Naive thymus-derived CD4-positive, alpha-beta T cell (primary cell): ENCODE measurements around the gene ZCWPW1. TPM values are rescaled to one million over a fixed set of nuclear protein-coding genes. Genes with fewer than 3 reads are reported as not detected.
A peak's percentile ranks its signal among the peaks of the same experiment; 100 is the strongest.

Source experiments
- ATAC-seq: fragments of 150-1000 bp; cut with Tn5 transposase; 2 replicates; pipeline ENCODE4 v1.10.0; 2021; ENCODE audit warnings: mild to moderate bottlenecking, moderate library complexity
- CTCF ChIA-PET: fragments of 350-600 bp; sonication (Branson Sonifier 250); formaldehyde crosslinking; loops from one replicate; lab custom pipeline; 2021; ENCODE audit warnings: antibody characterized with exemption; lab: Charles Lee
- POLR2A ChIA-PET: fragments of 350-600 bp; sonication (Branson Sonifier 250); formaldehyde crosslinking; loops from one replicate; lab custom pipeline; 2021; ENCODE audit warnings: antibody characterized with exemption, inconsistent platforms; lab: Charles Lee
- DNase-seq, 9 donors: peaks; one replicate each; pipeline versions ENCODE4 v3.0.0 to v3.0.0-alpha.2; 2020 to 2022; ENCODE audit warnings: mixed read lengths in 1 of 9
- H3K27ac ChIP-seq: one replicate; pipeline ENCODE4 v1.7.0; 2013; ENCODE audit warnings: mild to moderate bottlenecking, low read depth, low read length, moderate library complexity
- H3K27me3 ChIP-seq, 2 donors: one replicate each; pipeline ENCODE4 v1.7.0; 2013; ENCODE audit warnings: low read length in 2 of 2, mild to moderate bottlenecking in 2 of 2, moderate library complexity in 2 of 2; ENCODE audit not compliant: control insufficient read depth in 2 of 2, insufficient read depth in 2 of 2
- H3K36me3 ChIP-seq, 3 experiments: 1 replicate in 2 of 3; 2 replicates in 1 of 3; pipeline ENCODE4 v1.7.0; 2013; ENCODE audit warnings: low read length in 3 of 3, mild to moderate bottlenecking in 3 of 3, moderate library complexity in 1 of 3; ENCODE audit not compliant: insufficient read depth in 3 of 3, control insufficient read depth in 2 of 3
- H3K4me1 ChIP-seq, 2 donors: one replicate each; pipeline ENCODE4 v1.7.0; 2013; ENCODE audit warnings: low read length in 2 of 2, mild to moderate bottlenecking in 2 of 2, moderate library complexity in 1 of 2; ENCODE audit not compliant: control insufficient read depth in 2 of 2, insufficient read depth in 2 of 2
- H3K4me3 ChIP-seq: 2 replicates; pipeline ENCODE4 v1.7.0; 2013; ENCODE audit warnings: mild to moderate bottlenecking, low read length
- H3K9me3 ChIP-seq, 3 experiments: 1 replicate in 2 of 3; 2 replicates in 1 of 3; pipeline ENCODE4 v1.7.0; 2013; ENCODE audit warnings: low read length in 3 of 3; ENCODE audit not compliant: control insufficient read depth in 2 of 3
- H3K27ac Mint-ChIP-seq, 9 donors: one replicate each; pipeline ENCODE4 v1.8.0; 2020 to 2022; ENCODE audit warnings: mixed read lengths in 9 of 9, mild to moderate bottlenecking in 8 of 9, moderate library complexity in 5 of 9, inconsistent platforms in 2 of 9
- H3K27me3 Mint-ChIP-seq, 5 donors: one replicate each; pipeline ENCODE4 v1.8.0; 2021 to 2022; ENCODE audit warnings: mixed read lengths in 5 of 5, mild to moderate bottlenecking in 1 of 5
- H3K36me3 Mint-ChIP-seq, 5 donors: one replicate each; pipeline ENCODE4 v1.8.0; 2020 to 2022; ENCODE audit warnings: mixed read lengths in 5 of 5, mild to moderate bottlenecking in 3 of 5, inconsistent platforms in 1 of 5
- H3K4me1 Mint-ChIP-seq, 7 donors: one replicate each; pipeline ENCODE4 v1.8.0; 2020 to 2022; ENCODE audit warnings: mixed read lengths in 7 of 7, mild to moderate bottlenecking in 3 of 7, inconsistent platforms in 1 of 7
- H3K4me3 Mint-ChIP-seq, 10 donors: one replicate each; pipeline ENCODE4 v1.8.0; 2020 to 2022; ENCODE audit warnings: mild to moderate bottlenecking in 10 of 10, mixed read lengths in 10 of 10, moderate library complexity in 6 of 10, inconsistent platforms in 2 of 10
- H3K9me3 Mint-ChIP-seq, 11 donors: one replicate each; pipeline ENCODE4 v1.8.0; 2020 to 2022; ENCODE audit warnings: mixed read lengths in 11 of 11, mild to moderate bottlenecking in 4 of 11, inconsistent platforms in 1 of 11, moderate library complexity in 1 of 11
- intact Hi-C, 2 donors: fragments of 100-400 bp; cut with micrococcal nuclease; formaldehyde crosslinking; loops; one replicate each; pipeline ENCODE4 v1.15.1; 2023
- polyA plus RNA-seq, 2 donors: library from polyadenylated mRNA; unstranded; fragments of 300-500 nt; fragmentation: Illumina TruSeq; gene quantifications; one replicate each; pipeline ENCODE4 v1.2.3, GENCODE V29; 2021
- total RNA-seq, 6 experiments: library from RNA in 5 of 6; stranded (reverse) in 5 of 6; gene quantifications; 1 replicate in 5 of 6; 2 replicates in 1 of 6; pipeline ENCODE4 v1.2.3 and lab custom pipeline; 2021 to 2026

The ZCWPW1 gene
- total and polyA plus RNA-seq, 7 experiments from 2014 or later, result 4.1 to 18.6 (median 7.1) TPM

DNA sequence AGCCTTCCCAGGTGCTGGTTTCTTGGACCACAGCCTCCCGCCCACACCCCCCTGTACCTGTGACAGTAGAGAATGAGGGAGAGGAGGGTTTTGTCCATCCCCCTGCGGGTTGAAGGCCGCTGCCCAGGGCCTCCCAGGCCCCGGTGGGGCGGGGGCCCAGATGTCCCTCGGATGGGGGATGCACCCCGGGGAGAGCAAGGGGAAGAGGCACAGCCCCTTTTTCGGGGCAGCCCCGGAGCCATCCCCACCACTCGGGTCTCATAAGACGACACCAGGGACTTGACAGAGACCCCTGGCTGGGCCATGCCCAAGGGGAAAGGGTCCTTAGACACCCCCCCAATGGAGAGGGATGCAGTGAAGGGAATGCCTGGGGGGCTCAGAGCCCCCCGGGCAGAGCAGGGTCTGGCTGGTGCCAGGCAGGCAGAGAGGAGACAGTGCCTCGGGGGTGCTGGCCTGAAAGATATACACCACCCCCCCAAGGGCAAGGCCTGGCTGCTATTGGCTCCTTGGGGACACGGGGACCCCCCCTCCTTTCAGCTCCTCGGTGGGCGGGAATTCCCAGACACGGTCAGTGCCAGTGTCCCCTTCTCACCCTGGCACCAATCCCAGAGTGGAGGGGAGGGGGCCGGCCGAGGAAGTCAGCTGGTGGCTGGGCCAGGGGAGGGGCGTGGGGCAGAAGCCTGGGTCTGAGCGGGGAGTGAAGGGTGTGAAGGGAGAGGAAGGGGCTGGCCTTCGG is 39.3 kb upstream of the ZCWPW1 start:
- Mint-ChIP-seq H3K27ac (peak overlapping the region in 2 of 9 donors; percentile 25 to 65), H3K27me3 (no peaks in the 10 kb centered on the region), H3K36me3 (peaks cover 0 to 7% (median 0%) of the 10 kb centered on the region in 5 donors), H3K4me1 (peaks cover 10 to 35% (median 13%) of the 10 kb centered on the region in 7 donors), H3K9me3 (no peaks in the 10 kb centered on the region), H3K4me3 (no peak overlapping the region)
- H3K27me3 ChIP-seq, result no peaks in the 10 kb centered on the region
- ChIA-PET POLR2A (interaction anchor here (2.2 kb wide), 1 partner anchor 90 kb away, joined by 5 read pairs; no protein-coding TSS in a partner anchor), CTCF (interaction anchor here (1.5 to 4.7 kb wide), 3 partner anchors 14 to 92 kb away, joined by 4 to 41 read pairs (median 30); partner anchors contain the start of gene NYAP1)
- intact Hi-C loops, result loop anchor here in 1 of 2 donors (2.0 kb wide), 1 partner anchor 223 kb away; no protein-coding TSS in a partner anchor
- H3K27ac ChIP-seq, result peak overlapping the region; percentile 13
- H3K4me3 ChIP-seq, result no peak overlapping the region
- ATAC-seq (no peak), DNase-seq (no peak)
- no peaks in the 10 kb centered on the region for H3K9me3 ChIP-seq
- peaks cover 6 to 9% of the 10 kb centered on the region in 2 donors for H3K4me1 ChIP-seq
- H3K36me3 ChIP-seq, result peaks cover 11 to 73% (median 14%) of the 10 kb centered on the region in 3 experiments

DNA sequence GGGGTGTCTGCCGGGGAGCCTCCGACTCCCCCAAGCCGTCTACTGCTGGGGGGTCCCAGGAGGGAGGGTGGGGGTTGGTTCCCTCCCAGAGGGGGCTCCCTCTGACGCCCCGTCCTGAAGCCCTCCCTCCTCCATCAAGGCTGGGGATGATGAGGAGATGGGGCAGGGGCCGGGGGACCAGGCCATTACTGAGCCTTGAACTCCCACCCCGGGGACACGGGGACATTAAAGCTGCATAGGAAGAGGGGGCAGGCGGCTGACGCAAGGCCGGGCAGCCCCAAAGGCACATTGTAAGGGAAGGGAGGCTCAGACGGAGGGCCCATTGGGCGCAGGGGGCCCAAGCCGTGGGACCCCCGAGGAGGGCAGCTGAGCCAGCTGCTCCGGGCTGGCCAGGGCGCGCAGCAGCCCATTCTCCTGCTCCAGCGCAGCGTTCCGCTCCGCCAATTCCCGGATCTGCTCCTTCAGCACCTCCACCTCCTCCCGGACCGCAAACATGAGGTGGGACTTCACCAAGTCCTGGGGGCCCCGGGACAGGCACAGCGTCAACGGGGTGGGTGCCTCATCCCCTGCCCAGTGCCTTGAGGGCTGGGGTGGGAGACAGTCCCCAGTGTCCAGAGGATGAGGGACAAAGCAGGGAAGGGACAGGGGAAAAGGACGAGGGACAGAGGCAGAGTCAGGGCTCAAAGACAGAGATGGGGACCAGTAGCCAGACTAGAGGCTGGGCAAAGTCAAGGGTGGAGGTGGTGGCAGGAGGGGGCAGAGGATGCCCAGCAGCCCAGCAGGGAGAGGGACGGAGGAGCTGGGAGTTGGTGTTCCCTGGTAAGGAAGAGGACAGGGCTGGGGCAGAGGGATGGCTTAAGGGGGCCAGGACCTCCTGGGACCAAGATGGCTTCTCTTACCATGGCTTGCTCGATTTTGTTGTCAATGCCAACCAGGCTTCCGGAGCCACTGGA is 38.4 kb upstream of the ZCWPW1 start:
- H3K27me3 Mint-ChIP-seq, result no peaks in the 10 kb centered on the region
- peak overlapping the region; percentile 13 for H3K27ac ChIP-seq
- ChIA-PET POLR2A (no interaction called here), CTCF (interaction anchor here (4.7 kb wide), 1 partner anchor 15 kb away, joined by 30 read pairs; the partner anchor contains the start of gene NYAP1)
- peaks cover 6 to 7% of the 10 kb centered on the region in 2 donors for H3K4me1 ChIP-seq
- DNase-seq (no peak), ATAC-seq (no peak)
- no peak overlapping the region for H3K4me3 ChIP-seq
- intact Hi-C loops, result no loop called here
- peaks cover 7 to 31% (median 11%) of the 10 kb centered on the region in 7 donors for H3K4me1 Mint-ChIP-seq
- no peak overlapping the region for H3K4me3 Mint-ChIP-seq
- H3K36me3 Mint-ChIP-seq, result peaks cover 0 to 7% (median 0%) of the 10 kb centered on the region in 5 donors
- peak overlapping the region in 4 of 9 donors; percentile 5 to 65 (median 11) for H3K27ac Mint-ChIP-seq
- H3K9me3 ChIP-seq, result no peaks in the 10 kb centered on the region
- H3K27me3 ChIP-seq, result no peaks in the 10 kb centered on the region
- H3K36me3 ChIP-seq, result peaks cover 10 to 69% (median 14%) of the 10 kb centered on the region in 3 experiments
- H3K9me3 Mint-ChIP-seq, result no peaks in the 10 kb centered on the region

- CTCF ChIA-PET, result interaction anchor here (0.6 to 1.4 kb wide), 3 partner anchors 15 to 106 kb away, joined by 4 to 5 read pairs (median 5); no protein-coding TSS in a partner anchor
Measured at GRCh38 chr7:100465702-100466311, 37.3 kb upstream of the ZCWPW1 start.

DNA sequence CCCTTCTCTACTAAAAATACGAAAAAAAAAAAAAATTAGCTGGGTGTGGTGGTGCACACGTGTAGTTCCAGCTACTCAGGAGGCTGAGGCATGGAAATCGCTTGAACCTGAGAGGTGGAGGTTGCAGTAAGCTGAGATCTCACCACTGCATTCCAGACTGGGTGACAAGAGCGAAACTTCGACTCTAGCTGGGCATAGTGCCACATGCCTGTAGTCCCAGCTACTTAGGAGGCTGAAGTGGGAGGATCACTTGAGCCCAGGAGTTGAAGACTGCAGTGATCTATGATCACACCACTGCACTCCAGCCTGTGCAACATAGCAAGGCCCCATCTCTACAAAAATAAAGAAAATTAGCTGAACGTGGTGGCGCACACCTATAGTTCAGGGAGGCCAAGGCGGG is 36.8 kb upstream of the ZCWPW1 start:
- intact Hi-C loops, result no loop called here
- H3K4me3 ChIP-seq, result no peak overlapping the region
- Mint-ChIP-seq H3K9me3 (no peaks in the 10 kb centered on the region), H3K4me3 (no peak overlapping the region), H3K4me1 (peaks cover 4 to 24% (median 7%) of the 10 kb centered on the region in 7 donors), H3K36me3 (peaks cover 0 to 9% (median 0%) of the 10 kb centered on the region in 5 donors), H3K27me3 (no peaks in the 10 kb centered on the region), H3K27ac (peak overlapping the region in 4 of 9 donors; percentile 5 to 73 (median 38))
- H3K27me3 ChIP-seq, result no peaks in the 10 kb centered on the region
- peaks cover 6 to 7% of the 10 kb centered on the region in 2 donors for H3K4me1 ChIP-seq
- DNase-seq, result no peak
- no peak overlapping the region for H3K27ac ChIP-seq
- no peak for ATAC-seq
- ChIA-PET POLR2A (interaction anchor here (0.6 to 1.3 kb wide), 9 partner anchors 12 to 355 kb away, joined by 3 to 6 read pairs (median 4); partner anchors contain the start of gene TSC22D4), CTCF (interaction anchor here (0.6 to 1.4 kb wide), 4 partner anchors 16 to 106 kb away, joined by 3 to 5 read pairs (median 4); no protein-coding TSS in a partner anchor)
- peaks cover 10 to 66% (median 10%) of the 10 kb centered on the region in 3 experiments for H3K36me3 ChIP-seq
- H3K9me3 ChIP-seq, result no peaks in the 10 kb centered on the region

More at GRCh38 chr7:100465702-100466311, 37.3 kb upstream of the ZCWPW1 start:
- Histone ChIP-seq H3K27ac (no peak overlapping the region), H3K36me3 (peaks cover 10 to 66% (median 14%) of the 10 kb centered on the region in 3 experiments), H3K9me3 (no peaks in the 10 kb centered on the region), H3K4me3 (no peak overlapping the region), H3K4me1 (peaks cover 6 to 7% of the 10 kb centered on the region in 2 donors), H3K27me3 (no peaks in the 10 kb centered on the region)
- H3K4me3 Mint-ChIP-seq, result no peak overlapping the region
- peak overlapping the region in 3 of 9 donors; percentile 16 to 73 (median 60) for H3K27ac Mint-ChIP-seq
- H3K27me3 Mint-ChIP-seq, result no peaks in the 10 kb centered on the region
- no peak for DNase-seq
- no peaks in the 10 kb centered on the region for H3K9me3 Mint-ChIP-seq
- intact Hi-C loops, result no loop called here
- peaks cover 0 to 6% (median 0%) of the 10 kb centered on the region in 5 donors for H3K36me3 Mint-ChIP-seq
- H3K4me1 Mint-ChIP-seq, result peaks cover 5 to 28% (median 10%) of the 10 kb centered on the region in 7 donors
- POLR2A ChIA-PET, result interaction anchor here (0.6 to 1.3 kb wide), 6 partner anchors 12 to 355 kb away, joined by 3 to 6 read pairs (median 4); partner anchors contain the start of gene TSC22D4
- peak; percentile 49 for ATAC-seq

GRCh38 chr7:100464791-100465190 is 36.3 kb upstream of the ZCWPW1 start:
- no peaks in the 10 kb centered on the region for H3K27me3 ChIP-seq
- ATAC-seq (no peak), DNase-seq (no peak)
- no peak overlapping the region for H3K4me3 Mint-ChIP-seq
- intact Hi-C loops, result no loop called here
- no peaks in the 10 kb centered on the region for H3K9me3 ChIP-seq
- H3K4me3 ChIP-seq, result no peak overlapping the region
- H3K36me3 ChIP-seq, result peaks cover 8 to 68% (median 10%) of the 10 kb centered on the region in 3 experiments
- peaks cover 0 to 9% (median 0%) of the 10 kb centered on the region in 5 donors for H3K36me3 Mint-ChIP-seq
- CTCF ChIA-PET, result interaction anchor here (0.6 to 1.4 kb wide), 2 partner anchors 22 to 95 kb away, joined by 3 to 5 read pairs; no protein-coding TSS in a partner anchor
- no peak overlapping the region for H3K27ac ChIP-seq
- peaks cover 1 to 21% (median 4%) of the 10 kb centered on the region in 7 donors for H3K4me1 Mint-ChIP-seq
- peak overlapping the region in 3 of 9 donors; percentile 25 to 72 (median 37) for H3K27ac Mint-ChIP-seq
- POLR2A ChIA-PET, result interaction anchor here (0.6 to 1.3 kb wide), 8 partner anchors 10 to 230 kb away, joined by 3 to 6 read pairs (median 3); partner anchors contain the start of genes GIGYF1 and TSC22D4
- H3K27me3 Mint-ChIP-seq, result no peaks in the 10 kb centered on the region
- peaks cover 6 to 7% of the 10 kb centered on the region in 2 donors for H3K4me1 ChIP-seq
- no peaks in the 10 kb centered on the region for H3K9me3 Mint-ChIP-seq
